Measurements from ENCODE around the gene MT1A.

GRCh38 chr16:56683424-56684172 lies 45.1 kb downstream of the MT1A start:
- TF ChIP-seq CTCF (IDR thresholded peaks at IDR 0.05; ENCODE audit: low read depth, low read length, poor library complexity, severe bottlenecking) (no peak), EZH2phosphoT487 (IDR thresholded peaks at IDR 0.05; ENCODE audit: borderline replicate concordance, low read length) (no peak)
